ENCODE data around the gene ZBTB7C.

DNA sequence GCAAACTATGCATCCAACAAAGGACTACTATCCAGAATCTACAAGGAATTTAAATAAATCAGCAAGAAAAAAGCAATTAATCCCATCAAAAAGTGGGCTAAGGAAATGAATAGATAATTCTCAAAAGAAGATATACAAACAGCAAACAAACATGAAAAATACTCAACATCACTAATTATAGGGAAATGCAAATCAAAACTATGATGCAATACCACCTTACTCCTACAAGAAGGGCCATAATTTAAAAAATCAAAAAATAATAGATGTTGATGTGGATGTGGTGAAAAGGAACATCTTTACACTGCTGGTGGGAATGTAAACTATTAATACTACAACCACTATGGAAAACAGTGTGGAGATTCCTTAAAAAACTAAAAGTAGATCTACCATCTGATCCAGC lies 164.7 kb downstream of the ZBTB7C start:
- TF ChIP-seq CTCF (conservative IDR thresholded peaks at IDR 0.05; ENCODE audit: low read depth, low read length) (no peak), EZH2 (IDR thresholded peaks at IDR 0.05; ENCODE audit: borderline replicate concordance, low read depth, low read length, poor library complexity, severe bottlenecking) (no peak)
